Left ventricle myocardium superior (tissue), 1 donor: ENCODE data around the gene RNF141. TPM values are rescaled to one million over a fixed set of nuclear protein-coding genes. Genes with fewer than 3 reads are reported as not detected.

Experiments used
- ATAC-seq: fragments of 200-7000 bp; cut with Tn5 transposase; one replicate; pipeline ENCODE4 v1.9.1; 2020; ENCODE audit warnings: mild to moderate bottlenecking, moderate library complexity
- DNase-seq: peaks from one replicate; pipeline ENCODE4 v3.0.0-alpha.2; 2020
- intact Hi-C: fragments of 100-400 bp; cut with micrococcal nuclease; formaldehyde crosslinking; loops from one replicate; pipeline ENCODE4 v1.11.0; 2022
- total RNA-seq: library from RNA; stranded (reverse); fragmentation: NEBNext Ultra II Directional; extraction: Animal tissue kit (Norgen Biotek cat#: 25700); gene quantifications from one replicate; pipeline ENCODE4 v1.2.1, GENCODE V29; 2021
- donor health status: DM: no; HTN: yes; CAD: no; lungs with severe emphysema.

The RNF141 gene
- total RNA-seq, 1 donor from 2014 or later, result 34.1 TPM

- intact Hi-C loops, result no loop called here
- no peak for DNase-seq
- ATAC-seq, result no peak
Measured at GRCh38 chr11:10462746-10463300, 78.2 kb downstream of the RNF141 start.

Other genes with a start within 250 kb of the RNF141 start
- 17.9 TPM for gene SBF2, start 247.0 kb downstream of the RNF141 start, total RNA-seq
- gene ADM, start 236.1 kb downstream of the RNF141 start, total RNA-seq, result 23.4 TPM
- 3.7 TPM for gene AMPD3, start 85.9 kb downstream of the RNF141 start, total RNA-seq
- 53.8 TPM for gene LYVE1, start 27.5 kb upstream of the RNF141 start, total RNA-seq
- 5.2 TPM for gene IRAG1, start 152.6 kb upstream of the RNF141 start, total RNA-seq
- 25.6 TPM for gene CTR9, start 210.1 kb upstream of the RNF141 start, total RNA-seq